ENCODE data around the gene DDX11.

DNA sequence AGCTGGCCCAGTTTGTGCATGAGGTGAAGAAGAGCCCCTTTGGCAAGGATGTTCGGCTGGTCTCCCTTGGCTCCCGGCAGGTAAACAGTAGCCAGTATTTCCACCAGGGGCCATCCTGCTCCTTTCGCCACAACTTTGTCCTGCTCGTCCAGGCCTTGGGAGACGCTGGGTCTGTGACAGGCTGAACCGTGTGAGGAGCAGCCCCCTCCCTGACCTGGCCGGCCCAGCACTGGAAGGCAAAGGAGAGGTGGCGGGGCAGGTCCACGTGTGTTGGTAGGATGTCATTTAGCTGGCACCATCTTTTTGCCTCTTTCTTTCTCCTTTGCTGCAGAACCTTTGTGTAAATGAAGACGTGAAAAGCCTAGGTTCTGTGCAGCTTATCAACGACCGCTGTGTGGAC, 15.4 kb downstream of the DDX11 start:
- TF ChIP-seq, protein P1, sequence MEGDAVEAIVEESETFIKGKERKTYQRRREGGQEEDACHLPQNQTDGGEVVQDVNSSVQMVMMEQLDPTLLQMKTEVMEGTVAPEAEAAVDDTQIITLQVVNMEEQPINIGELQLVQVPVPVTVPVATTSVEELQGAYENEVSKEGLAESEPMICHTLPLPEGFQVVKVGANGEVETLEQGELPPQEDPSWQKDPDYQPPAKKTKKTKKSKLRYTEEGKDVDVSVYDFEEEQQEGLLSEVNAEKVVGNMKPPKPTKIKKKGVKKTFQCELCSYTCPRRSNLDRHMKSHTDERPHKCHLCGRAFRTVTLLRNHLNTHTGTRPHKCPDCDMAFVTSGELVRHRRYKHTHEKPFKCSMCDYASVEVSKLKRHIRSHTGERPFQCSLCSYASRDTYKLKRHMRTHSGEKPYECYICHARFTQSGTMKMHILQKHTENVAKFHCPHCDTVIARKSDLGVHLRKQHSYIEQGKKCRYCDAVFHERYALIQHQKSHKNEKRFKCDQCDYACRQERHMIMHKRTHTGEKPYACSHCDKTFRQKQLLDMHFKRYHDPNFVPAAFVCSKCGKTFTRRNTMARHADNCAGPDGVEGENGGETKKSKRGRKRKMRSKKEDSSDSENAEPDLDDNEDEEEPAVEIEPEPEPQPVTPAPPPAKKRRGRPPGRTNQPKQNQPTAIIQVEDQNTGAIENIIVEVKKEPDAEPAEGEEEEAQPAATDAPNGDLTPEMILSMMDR (IDR thresholded peaks at IDR 0.05 in 2 of 3, conservative IDR thresholded peaks at IDR 0.05 in 1 of 3; ENCODE audit: borderline replicate concordance in 1 of 3, insufficient read depth in 1 of 3, low read depth in 2 of 3, low read length in 2 of 3), result no peak
- TF ChIP-seq CEBPB (IDR thresholded peaks at IDR 0.05; ENCODE audit: low read depth) (no peak), ZFX (IDR thresholded peaks at IDR 0.05) (no peak), EZH2phosphoT487 (IDR thresholded peaks at IDR 0.05; ENCODE audit: borderline replicate concordance) (no peak), EGR1 (IDR thresholded peaks at IDR 0.05; ENCODE audit: low read depth) (no peak), POLR2AphosphoS5 (IDR thresholded peaks at IDR 0.05; ENCODE audit: low read depth, low read length) (no peak), POLR2A (IDR thresholded peaks at IDR 0.05; ENCODE audit: borderline replicate concordance, extremely low read depth, insufficient read depth, insufficient read length) (no peak), JUND (IDR thresholded peaks at IDR 0.05) (no peak), SRF (IDR thresholded peaks at IDR 0.05; ENCODE audit: low read depth) (no peak), ZNF274 (IDR thresholded peaks at IDR 0.05; ENCODE audit: low read depth, low read length) (no peak)
- TF ChIP-seq, protein P2, sequence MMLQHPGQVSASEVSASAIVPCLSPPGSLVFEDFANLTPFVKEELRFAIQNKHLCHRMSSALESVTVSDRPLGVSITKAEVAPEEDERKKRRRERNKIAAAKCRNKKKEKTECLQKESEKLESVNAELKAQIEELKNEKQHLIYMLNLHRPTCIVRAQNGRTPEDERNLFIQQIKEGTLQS (IDR thresholded peaks at IDR 0.05), result no peak
- TF ChIP-seq, protein P3, sequence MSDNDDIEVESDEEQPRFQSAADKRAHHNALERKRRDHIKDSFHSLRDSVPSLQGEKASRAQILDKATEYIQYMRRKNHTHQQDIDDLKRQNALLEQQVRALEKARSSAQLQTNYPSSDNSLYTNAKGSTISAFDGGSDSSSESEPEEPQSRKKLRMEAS (IDR thresholded peaks at IDR 0.05), result no peak
- TF ChIP-seq, protein P4, sequence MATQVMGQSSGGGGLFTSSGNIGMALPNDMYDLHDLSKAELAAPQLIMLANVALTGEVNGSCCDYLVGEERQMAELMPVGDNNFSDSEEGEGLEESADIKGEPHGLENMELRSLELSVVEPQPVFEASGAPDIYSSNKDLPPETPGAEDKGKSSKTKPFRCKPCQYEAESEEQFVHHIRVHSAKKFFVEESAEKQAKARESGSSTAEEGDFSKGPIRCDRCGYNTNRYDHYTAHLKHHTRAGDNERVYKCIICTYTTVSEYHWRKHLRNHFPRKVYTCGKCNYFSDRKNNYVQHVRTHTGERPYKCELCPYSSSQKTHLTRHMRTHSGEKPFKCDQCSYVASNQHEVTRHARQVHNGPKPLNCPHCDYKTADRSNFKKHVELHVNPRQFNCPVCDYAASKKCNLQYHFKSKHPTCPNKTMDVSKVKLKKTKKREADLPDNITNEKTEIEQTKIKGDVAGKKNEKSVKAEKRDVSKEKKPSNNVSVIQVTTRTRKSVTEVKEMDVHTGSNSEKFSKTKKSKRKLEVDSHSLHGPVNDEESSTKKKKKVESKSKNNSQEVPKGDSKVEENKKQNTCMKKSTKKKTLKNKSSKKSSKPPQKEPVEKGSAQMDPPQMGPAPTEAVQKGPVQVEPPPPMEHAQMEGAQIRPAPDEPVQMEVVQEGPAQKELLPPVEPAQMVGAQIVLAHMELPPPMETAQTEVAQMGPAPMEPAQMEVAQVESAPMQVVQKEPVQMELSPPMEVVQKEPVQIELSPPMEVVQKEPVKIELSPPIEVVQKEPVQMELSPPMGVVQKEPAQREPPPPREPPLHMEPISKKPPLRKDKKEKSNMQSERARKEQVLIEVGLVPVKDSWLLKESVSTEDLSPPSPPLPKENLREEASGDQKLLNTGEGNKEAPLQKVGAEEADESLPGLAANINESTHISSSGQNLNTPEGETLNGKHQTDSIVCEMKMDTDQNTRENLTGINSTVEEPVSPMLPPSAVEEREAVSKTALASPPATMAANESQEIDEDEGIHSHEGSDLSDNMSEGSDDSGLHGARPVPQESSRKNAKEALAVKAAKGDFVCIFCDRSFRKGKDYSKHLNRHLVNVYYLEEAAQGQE (IDR thresholded peaks at IDR 0.05; ENCODE audit: low read depth), result no peak
- TF ChIP-seq, protein P5, sequence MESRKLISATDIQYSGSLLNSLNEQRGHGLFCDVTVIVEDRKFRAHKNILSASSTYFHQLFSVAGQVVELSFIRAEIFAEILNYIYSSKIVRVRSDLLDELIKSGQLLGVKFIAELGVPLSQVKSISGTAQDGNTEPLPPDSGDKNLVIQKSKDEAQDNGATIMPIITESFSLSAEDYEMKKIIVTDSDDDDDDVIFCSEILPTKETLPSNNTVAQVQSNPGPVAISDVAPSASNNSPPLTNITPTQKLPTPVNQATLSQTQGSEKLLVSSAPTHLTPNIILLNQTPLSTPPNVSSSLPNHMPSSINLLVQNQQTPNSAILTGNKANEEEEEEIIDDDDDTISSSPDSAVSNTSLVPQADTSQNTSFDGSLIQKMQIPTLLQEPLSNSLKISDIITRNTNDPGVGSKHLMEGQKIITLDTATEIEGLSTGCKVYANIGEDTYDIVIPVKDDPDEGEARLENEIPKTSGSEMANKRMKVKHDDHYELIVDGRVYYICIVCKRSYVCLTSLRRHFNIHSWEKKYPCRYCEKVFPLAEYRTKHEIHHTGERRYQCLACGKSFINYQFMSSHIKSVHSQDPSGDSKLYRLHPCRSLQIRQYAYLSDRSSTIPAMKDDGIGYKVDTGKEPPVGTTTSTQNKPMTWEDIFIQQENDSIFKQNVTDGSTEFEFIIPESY (IDR thresholded peaks at IDR 0.05; ENCODE audit: extremely low read depth, insufficient replicate concordance, low read length), result no peak
